MM.1S (cell line): ENCODE measurements around the gene OR7C2.

ENCODE experiments used
- EZH2 ChIP-seq: fragments of 300-600 bp; sonication (generic); optimal IDR thresholded peaks from 2 replicates; pipeline ENCODE3; 2017; ENCODE audit warnings: low read depth, mild to moderate bottlenecking, antibody characterized with exemption, low read length, mixed read lengths
- EZH2phosphoT487 ChIP-seq: fragments of 300-600 bp; sonication (generic); IDR thresholded peaks from 2 replicates; pipeline ENCODE4 v1.6.1; 2018; ENCODE audit warnings: antibody characterized with exemption, low read length
- TF ChIP-seq, protein P1 (sequence below): fragments of 300-600 bp; sonication (generic); IDR thresholded peaks from 2 replicates; pipeline ENCODE4 v1.5.1; 2016; ENCODE audit warnings: antibody characterized with exemption, low read length, mixed read lengths

DNA sequence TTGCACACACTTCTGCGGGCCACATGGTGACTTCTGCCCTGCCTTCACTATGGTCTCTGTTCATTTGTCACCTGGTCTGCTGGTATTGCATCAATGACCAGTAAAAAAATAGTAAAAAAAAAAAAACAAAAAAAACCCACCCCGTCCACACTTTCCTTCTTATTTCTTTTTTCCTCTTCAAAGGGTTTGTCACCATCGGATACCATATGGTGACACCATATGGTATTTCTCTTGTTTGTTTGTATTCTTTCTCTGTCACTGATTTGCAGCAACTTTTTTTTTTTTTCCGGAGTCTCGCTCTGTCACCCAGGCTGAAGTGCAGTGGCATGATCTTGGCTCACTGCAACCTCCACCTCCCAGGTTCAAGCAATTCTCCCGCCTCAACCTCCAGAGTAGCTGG, 26.2 kb upstream of the OR7C2 start:
- TF ChIP-seq EZH2phosphoT487 (no peak), EZH2 (no peak)
- TF ChIP-seq, protein P1, sequence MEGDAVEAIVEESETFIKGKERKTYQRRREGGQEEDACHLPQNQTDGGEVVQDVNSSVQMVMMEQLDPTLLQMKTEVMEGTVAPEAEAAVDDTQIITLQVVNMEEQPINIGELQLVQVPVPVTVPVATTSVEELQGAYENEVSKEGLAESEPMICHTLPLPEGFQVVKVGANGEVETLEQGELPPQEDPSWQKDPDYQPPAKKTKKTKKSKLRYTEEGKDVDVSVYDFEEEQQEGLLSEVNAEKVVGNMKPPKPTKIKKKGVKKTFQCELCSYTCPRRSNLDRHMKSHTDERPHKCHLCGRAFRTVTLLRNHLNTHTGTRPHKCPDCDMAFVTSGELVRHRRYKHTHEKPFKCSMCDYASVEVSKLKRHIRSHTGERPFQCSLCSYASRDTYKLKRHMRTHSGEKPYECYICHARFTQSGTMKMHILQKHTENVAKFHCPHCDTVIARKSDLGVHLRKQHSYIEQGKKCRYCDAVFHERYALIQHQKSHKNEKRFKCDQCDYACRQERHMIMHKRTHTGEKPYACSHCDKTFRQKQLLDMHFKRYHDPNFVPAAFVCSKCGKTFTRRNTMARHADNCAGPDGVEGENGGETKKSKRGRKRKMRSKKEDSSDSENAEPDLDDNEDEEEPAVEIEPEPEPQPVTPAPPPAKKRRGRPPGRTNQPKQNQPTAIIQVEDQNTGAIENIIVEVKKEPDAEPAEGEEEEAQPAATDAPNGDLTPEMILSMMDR = no peak
